Left lobe of liver (tissue), 2 donors: Measurements from ENCODE around the gene UBA1. TPM values are rescaled to one million over a fixed set of nuclear protein-coding genes. Genes with fewer than 3 reads are reported as not detected.
"Not testable (repeated sequence)": the region's sequence is repeated elsewhere in the genome, so short reads cannot be mapped to it uniquely, and the experiment has no call there.

Source experiments
- ATAC-seq: fragments of 200-7000 bp; cut with Tn5 transposase; one replicate; pipeline ENCODE4 v1.9.1; 2020; ENCODE audit warnings: mild to moderate bottlenecking, moderate library complexity
- DNase-seq: peaks from one replicate; pipeline ENCODE4 v3.0.0-alpha.2; 2020; ENCODE audit warnings: low spot score
- total RNA-seq: library from RNA; stranded (reverse); gene quantifications from one replicate; pipeline ENCODE4 v1.2.1, GENCODE V29; 2021
- donor health status: DM: no; HTN: no; CAD: no; lungs with moderate emphysema.
- donor health status: DM: no; HTN: yes; CAD: no.

The UBA1 gene
- total RNA-seq, 1 donor from 2014 or later: 87.2 TPM

- no peak for DNase-seq
- ATAC-seq: no peak
These were observed 54.3 kb downstream of the UBA1 start for GRCh38 chrX:47247999-47248320.

GRCh38 chrX:47248576-47248975, 54.9 kb downstream of the UBA1 start:
- ATAC-seq: no peak
- DNase-seq: no peak

- DNase-seq (no peak), ATAC-seq (no peak)
These were observed 56.4 kb downstream of the UBA1 start for GRCh38 chrX:47250017-47250347.

DNA sequence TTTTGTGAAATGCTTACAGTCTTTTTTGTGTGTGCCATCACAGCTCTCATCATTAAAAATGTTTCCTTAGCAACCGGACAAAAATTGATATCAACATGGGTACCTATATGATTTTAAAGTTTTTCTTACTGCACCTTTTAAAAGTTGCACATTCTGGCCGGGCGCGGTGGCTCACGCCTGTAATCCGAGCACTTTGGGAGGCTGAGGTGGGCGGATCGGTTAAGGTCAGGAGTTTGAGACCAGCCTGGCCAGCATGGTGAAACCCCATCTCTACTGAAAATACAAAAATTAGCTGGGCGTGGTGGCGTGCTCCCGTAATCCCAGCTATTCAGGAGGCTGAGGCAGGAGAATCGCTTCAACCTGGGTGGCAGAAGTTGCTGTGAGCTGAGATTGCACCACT, 64.0 kb downstream of the UBA1 start:
- DNase-seq, ATAC-seq: not testable (repeated sequence)

Other genes with a start within 250 kb of the UBA1 start
- 188 TPM for gene RGN, start 115.4 kb upstream of the UBA1 start, total RNA-seq
- gene NDUFB11, start 49.1 kb upstream of the UBA1 start, total RNA-seq: 67.1 TPM
- 15.0 TPM for gene RBM10, start 48.6 kb upstream of the UBA1 start, total RNA-seq
- gene CDK16, start 24.9 kb downstream of the UBA1 start, total RNA-seq: 21.7 TPM
- gene USP11, start 39.2 kb downstream of the UBA1 start, total RNA-seq: 10.2 TPM
- gene ZNF157, start 176.7 kb downstream of the UBA1 start, total RNA-seq: not detected